ENCODE measurements around the gene ELOF1.
"Not testable (repeated sequence)": the region's sequence is repeated elsewhere in the genome, so short reads cannot be mapped to it uniquely, and the experiment has no call there.

The ELOF1 gene

DNA sequence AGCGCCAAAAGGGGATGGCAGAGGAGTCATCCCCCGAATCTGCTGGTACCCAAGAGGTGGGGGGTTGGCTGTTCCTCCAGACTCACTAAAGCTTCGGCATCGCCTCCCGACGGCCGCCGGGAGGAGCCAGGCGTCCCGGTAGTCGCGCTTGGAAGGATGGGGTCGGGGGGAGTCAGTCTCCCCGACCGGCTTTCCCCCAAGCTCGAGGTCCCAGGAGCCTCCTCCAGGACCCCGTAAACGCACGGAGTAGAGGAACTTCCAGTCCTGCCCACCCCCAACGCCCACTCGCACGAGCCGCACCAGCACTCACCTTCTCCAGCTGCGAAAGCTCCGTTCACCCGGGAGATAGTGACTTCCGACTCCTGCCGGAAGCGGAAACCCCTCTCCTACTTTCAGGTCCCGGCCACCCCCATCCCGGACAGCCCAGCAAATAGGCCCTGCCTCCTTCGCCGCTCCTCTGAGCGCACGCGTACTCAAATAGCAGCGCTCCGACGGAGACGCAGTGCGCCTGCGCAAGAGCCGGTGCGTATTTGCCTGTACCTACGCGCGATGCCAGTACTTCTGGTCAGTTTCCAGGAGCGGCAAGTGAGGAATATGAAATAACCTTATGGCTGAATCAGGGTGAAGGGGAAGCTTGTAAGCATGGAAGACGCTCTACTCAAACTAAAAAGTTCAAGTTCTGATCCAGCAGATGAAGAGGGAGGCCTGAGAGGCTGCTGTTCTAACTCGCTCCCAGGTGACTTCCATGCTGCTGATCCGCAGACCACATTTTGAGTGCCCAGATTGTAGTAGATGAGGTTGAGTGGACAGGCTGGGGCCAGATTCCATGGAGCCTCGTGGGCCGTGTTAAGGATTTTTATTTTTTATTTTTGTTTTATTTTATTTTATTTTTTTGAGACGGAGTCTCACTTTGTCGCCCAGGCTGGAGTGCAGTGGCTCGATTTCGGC lies at the start of gene ELOF1:
Gene ELOF1 (minus strand): TSS at position 350 of the 948 bp plus-strand sequence. CDS start 4,883 bp downstream, outside the sequence.
- peak; percentile 98 for DNase-seq

DNA sequence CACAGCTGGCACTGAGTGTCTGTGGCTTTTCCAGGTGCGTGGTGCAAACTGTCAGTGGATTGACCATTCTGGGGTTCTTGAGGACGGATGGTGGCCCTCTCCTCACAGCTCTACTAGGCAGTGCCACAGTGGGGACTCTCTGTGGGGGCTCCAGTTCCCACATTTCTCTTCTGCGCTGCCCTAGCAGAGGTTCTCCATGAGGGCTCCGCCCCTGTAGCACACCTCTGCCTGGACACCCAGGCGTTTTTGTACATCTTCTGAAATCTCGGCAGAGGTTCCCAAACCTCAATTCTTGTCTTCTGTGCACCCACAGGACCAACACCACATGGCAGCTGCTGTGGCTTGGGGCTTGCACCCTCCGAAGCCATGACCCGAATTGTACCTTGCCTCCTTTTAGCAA lies 47.5 kb upstream of the ELOF1 start:
- no peak for DNase-seq

DNA sequence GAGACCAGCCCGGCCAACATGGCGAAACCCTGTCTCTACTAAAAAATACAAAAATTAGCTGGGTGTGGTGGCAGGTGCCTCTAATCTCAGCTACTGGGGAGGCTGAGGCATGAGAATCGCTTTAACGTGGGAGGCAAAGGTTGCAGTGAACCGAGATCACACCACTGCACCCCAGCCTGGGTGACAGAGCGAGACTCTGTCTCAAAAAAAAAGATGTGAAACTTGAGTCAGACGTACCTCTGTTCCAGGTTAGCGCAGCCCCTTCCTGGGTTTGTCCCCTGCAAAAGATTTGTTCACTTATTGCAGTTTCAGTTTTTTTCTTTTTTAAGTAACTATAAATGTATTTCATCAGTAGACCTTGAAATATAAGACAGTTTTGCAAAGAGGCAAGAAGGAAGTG lies 40.7 kb upstream of the ELOF1 start:
- DNase-seq = not testable (repeated sequence)

DNA sequence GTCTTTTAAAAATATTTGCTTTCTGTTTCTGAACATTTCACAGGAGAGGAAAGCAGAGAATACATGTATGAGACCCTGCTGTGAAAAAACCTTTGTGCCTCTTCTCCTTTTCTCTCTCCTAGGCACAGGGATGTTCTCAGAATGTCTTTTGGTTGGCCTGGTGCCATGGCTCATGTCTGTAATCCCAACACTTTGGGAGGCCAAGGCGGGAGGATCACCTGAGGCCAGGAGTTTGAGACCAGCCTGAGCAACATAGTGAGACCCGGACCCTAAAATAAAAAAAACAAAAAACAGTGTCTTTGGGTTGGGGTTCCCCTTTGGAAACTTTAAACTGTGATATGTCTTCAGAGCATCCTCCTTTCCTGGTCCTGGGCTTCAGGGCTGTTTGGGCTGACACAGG lies 39.7 kb upstream of the ELOF1 start:
- DNase-seq = no peak

DNA sequence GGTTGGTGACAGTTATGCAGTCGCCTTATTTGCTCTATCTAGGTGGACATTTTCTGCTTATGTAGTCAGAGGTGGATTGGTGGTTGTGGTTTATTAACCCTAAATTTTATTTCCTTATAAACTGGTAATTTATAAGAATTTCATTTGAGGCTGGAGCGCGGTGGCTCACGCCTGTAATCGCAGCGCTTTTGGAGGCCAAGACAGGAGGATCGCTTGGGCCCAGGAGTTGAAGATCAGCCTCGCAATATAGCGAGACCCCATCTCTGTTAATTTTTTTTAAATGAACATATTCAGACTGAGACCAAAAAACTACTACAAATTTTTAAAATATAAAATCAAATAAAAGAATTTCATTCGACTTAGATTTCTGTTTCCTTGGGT lies 39.1 kb upstream of the ELOF1 start:
- DNase-seq = no peak

DNA sequence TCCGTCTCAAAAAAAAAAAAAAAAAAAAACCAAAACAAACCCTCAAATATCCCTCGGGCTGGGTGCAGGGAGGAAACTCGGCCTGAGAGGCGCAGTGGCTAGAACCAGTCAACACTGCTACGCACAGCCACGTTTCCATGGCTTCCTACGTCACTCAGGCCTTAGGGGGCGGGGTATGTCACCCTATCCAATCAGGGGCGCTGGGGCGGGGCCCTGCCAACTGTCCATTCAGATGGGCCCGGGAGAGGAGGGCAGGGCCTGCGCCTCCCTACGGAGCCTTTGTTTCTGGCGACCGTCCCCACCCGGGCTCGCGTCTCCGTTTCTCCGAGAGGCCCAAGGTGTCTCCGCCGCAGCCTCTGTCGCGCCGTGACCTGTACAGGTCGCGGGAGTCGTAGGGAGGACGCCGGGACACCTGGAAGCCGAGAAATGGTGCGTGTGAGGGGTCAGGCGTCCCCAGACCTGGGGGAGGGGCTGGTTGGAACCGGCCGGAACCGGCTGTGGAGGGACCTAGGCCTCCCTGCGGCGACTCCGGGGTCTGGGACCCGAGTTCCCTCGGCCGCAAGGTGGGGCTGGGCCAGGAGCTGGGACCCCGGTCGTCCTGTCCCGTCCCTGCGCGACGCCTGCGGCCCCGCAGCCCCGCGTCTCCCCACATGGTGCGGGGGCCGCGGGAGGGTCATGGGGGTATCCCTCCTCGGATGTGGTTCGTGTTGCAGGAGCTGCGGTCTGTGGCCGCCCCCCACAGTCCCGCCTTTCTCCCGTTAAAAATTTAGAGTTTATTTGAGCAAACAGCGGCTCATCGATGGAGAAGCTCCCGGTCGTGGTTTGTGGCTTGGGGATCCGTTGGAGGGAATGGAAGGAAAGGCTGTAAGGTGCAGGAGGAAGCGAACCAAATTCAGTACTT lies 38.4 kb upstream of the ELOF1 start, which contains the start of gene ZNF627:
Gene ZNF627 (plus strand): TSS at position 282 of the 901 bp plus-strand sequence. CDS start 145 bp downstream, at position 427.
- DNase-seq = peak; percentile 97 to 99

DNA sequence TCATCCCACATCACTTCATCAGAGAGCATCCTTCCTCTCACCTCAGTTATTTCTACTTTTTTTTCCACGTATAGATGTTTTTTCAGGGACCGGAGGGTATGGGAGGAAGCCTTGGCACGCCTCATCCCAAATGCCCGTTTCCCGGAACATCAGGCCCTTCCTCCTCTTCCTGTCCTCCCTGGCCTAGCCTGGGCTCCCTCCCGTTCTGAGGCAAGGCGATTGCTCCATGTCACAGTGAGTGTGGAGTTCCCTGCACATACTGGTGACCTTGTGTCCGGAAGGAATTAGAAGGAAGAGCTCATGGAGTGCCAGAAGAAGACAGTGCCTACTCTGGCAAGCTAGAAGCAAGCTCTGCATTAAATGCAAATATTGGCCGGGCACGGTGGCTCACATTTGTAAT lies 37.1 kb upstream of the ELOF1 start:
- no peak for DNase-seq

DNA sequence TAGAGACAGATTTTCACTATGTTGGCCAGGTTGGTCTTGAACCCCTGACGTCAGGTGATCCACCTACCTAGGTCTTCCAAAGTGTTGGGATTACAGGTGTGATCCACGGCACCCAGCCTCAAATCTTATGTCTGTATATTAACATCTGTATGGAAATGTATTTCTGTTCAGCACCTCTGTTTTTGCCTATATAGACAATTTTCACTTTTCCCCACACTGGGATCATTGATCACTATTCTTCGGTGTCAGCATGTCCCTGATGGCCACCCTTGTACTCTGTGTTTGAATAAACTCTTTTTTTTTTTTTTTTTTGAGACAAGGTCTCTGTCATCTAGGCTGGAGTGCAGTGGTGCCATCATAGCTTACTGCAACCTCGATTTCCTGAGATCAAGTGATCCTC lies 35.1 kb upstream of the ELOF1 start:
- DNase-seq = no peak

DNA sequence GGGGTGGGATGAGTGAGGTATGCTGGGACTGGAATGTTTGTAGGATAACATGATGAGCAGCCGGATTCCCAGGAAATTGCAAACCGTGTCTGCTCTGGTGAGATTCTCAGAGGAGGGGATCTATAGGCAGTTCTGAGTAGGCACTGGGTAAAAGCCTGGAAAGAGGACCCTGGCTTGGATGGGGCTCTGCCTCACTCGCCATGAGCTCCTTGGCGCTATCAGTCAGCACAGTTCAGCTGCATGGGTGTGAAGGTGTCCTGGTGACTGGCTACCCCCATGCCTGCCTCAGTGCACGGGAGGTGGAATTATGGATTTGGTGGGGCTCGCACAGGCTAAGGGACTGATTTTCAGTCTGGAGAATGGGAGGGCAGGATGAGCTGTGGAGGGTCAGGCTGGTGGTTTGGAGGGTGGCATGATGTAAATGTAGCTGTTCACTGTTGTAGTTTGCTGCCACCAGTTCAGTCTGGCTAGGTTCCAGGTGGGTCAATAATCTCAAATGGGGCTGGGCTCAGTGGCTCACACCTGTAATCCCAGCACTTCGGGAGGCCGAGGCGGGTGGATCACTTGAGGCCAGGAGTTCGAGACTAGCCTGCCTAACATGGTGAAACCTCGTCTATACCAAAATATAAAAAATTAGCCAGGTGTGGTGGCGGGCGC lies 29.1 kb upstream of the ELOF1 start:
- DNase-seq = peak in 1 of 2 experiments; percentile 53

DNA sequence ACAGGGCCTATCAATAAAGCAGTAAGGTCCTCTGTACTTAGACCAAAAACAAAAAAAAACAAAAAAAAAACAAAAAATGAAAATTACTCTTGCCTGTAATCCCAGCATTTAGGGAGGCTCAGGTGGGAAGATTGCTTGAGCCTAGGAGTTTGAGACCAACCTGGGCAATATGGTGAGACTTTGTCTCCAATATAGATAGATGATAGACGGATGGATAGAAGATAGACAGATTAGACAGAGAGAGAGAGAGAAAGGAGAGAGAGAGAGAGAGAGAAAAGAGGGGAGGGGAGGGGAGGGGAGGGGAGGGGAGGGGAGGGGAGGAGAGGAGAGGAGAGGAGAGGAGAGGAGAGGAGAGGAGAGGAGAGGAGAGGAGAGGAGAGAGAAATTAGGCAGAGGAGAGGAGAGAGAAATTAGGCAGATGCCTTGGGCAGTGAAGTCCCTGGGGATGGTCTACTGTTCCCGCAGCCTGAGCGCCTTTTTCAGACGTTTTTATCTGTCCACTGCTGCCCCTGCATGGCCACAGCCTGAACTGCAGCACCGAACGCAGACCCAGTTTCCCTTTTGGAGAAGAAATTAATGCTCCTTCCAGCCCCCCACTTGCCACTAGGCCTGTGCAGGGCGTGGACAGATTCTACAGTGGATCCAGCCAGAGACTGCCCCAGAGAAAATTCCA lies 28.4 kb upstream of the ELOF1 start:
- peak; percentile 59 to 60 for DNase-seq

DNA sequence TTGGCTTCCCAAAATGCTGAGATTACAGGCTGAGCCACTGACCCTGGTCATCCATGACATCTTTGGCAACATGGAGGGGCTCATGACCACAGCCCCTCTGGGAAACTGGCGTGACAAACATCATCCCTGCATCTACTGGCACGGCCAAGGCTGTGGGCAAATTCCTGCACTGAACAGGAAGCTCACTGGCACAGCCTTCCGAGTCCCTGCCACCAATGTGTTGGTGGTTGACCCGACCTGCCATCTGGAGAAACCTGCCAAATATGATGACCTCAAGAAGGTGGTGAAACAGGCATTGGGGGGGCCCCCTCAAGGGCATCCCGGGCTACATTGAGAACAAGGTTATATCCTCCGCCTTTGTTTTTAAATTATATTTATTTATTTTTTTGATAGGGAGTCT lies 27.3 kb upstream of the ELOF1 start:
- no peak for DNase-seq

DNA sequence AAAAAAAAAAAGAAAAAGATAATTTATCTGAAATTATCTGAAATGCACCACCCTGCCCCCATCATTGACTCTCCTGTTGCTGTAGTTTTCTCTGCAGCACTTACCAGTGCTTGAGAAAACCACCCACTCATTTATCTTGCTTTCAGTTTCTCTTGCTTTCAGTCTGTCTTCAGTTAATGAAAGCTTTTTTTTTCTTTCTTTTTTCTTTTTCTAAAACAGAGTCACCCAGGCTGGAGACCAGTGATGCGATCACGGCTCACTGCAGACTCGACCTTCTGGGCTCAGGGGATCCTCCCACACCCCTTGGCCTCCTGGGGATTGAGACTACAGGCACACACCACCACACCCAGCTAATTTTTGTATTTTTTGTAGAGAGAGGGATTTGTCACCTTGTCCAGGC lies 22.7 kb upstream of the ELOF1 start:
- DNase-seq = no peak

DNA sequence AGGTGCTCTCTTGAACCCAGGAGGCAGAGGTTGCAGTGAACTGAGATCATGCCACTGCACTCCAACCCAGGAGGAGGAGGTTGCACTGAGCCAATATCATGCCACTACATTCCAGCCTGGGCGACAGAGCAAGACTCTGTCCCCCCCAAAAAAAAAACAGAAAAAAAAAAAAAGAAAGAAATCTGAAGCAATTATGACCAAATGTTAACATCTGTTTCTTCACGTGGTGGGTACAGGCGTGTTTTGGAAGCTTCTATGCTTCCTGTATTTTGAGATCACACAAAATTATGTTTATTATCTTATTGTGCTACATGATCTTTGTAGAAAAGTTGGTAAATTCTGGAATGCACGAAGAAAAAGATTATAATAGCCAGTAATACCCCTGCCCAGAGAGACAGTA lies 21.1 kb upstream of the ELOF1 start:
- DNase-seq = no peak

DNA sequence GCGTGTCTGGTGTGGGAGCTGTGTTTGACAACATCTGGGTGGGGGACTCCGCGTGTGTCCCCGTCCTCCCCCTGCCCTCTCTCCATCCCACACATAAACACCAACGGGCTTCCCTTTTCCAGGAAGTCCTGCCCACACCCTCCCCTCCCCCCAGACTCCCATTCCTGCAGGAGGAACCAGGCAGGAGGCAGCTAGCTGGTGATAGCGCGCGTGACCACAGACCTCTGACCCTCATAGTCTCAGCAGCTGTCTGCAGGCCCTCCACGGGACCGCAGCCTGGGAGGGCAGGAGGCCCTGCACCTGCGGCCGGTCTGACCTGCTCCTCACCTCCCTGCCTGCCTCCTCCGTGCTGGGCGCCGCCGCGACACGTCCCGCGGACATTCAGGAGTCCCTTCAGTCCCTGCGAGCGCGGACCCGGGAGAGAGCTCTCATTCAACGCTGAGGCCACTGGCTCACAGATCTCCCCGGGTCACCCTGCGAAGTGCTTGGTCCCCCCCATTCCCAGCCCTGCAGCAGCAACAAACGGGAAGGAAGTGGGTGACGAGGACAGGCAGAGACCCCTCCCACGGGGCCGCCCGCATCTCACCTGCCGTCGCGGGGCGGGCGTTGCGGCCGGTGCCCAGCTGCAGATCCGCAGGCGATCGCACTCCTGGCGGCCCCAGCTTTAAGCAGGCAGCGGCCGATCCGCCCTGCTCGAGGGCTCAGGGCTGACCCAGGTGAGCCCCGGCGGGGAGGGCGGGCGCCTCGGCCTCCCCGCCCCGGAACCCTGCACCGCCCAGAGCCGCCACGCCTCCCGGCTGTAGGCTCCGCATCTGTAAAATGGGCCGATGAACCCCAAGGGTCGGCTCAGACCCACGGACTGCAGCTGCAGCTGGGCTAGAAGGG lies 19.5 kb upstream of the ELOF1 start:
- peak in 1 of 2 experiments; percentile 35 for DNase-seq

DNA sequence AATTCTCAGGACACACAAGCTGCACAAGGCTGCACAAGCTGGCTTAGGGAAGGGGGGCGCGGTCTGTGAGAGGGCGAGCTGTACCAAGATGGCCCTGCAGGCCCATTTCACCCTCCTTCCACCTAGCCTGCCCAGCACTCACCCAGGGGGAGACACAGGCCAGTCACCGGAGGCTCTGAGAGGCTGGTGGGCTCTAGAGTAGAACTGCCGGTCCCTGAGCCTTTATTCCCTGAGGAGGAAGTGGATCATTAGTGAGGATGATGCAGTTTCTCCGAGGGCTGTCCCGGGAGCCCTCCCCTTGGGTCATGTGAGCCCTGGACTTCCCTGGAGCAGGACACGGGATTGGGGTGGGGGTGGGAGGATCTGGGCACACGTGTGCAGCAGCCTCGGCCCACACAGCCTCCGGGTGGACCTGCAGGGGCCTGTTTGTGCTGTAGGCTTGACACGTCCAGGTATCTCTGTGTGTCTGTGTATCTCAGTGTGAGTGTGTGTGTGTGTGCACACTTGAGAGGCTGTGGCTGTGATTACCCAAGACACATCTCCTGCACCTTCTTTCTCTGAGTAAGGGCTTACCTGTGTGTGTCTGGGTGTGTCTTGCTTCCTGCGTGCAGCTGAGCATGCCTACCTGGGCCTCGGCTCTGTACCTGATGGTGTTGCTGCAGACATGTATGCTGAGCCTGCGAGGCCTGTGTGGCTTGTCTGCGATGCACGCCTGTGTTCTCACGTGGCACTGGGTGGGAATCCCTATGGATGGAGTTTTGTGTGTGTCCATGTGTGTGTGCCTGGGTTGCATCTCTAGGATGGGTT lies 18.6 kb upstream of the ELOF1 start, which contains the start of gene ACP5:
Gene ACP5 (minus strand): TSS at position 195 of the 807 bp plus-strand sequence. CDS start 328 bp downstream, outside the sequence.
- no peak for DNase-seq

DNA sequence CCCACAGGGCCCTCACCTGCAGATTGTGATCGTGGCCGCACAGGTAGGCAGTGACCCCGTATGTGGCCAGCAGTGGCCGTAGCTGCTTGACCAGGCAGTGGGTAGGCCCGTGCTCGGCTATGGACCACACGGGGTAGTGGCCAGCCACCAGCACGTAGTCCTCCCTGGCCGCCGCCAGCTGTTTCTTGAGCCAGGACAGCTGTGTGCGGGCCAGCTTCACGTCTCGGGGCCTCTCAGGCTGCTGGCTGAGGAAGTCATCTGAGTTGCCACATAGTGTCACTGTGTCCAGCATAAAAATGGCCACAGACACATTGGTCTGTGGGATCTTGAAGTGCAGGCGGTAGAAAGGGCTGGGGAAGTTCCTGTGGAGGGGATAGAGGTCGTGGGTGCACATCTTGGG lies 17.2 kb upstream of the ELOF1 start:
- no peak for DNase-seq

DNA sequence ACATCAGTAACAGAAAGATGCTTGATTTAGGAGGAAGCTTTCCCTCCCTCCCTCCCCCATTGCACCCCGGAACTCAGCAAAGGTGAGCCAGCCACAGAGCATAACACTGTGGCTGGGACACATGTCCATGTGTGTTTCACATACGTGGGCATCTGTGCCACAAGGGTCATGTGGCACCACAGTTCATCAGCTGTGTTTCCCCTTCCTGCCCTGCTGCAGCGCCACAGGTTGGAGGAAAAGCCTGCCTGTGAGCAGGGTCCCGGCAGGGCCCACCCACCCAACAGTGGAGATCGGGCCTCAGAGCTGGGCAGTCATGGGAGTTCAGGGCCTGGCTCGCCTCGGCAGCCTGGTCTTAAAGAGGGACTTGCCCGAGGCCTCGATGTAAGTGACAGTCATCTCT lies 15.7 kb upstream of the ELOF1 start:
- no peak for DNase-seq

DNA sequence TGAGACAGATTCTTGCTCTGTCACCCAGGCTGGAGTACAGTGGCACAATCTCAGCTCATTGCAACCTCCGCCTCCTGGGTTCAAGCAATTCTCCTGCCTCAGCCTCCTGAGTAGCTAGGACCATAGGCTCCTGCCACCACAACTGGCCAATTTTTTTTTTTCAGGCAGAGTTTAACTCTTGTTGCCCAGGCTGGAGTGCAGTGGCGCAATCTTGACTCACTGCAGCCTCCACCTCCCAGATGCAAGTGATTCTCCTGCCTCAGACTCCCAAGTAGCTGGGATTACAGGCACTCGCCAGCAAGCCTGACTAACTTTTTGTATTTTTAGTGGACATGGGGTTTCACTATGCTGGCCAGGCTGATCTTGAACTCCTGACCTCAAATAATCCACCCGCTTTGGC lies 14.7 kb upstream of the ELOF1 start:
- not testable (repeated sequence) for DNase-seq

DNA sequence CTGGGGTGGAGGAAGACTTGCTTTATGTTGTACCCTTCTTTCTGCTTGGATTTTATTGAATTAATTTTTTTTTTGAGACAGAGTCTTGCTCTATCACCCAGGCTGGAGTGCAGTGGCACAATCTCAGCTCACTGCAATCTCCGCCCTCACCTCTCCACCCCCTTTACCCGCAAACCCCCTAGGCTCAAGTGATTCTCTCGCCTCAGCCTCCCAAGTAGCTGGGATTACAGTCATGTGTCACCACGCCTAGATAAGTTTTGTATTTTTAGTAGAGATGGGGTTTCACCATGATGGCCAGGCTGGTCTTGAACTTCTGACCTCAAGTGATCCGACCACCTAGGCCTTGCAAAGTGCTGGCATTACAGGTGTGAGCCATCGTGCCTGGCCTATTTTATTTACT lies 14.3 kb upstream of the ELOF1 start:
- DNase-seq = not testable (repeated sequence)

DNA sequence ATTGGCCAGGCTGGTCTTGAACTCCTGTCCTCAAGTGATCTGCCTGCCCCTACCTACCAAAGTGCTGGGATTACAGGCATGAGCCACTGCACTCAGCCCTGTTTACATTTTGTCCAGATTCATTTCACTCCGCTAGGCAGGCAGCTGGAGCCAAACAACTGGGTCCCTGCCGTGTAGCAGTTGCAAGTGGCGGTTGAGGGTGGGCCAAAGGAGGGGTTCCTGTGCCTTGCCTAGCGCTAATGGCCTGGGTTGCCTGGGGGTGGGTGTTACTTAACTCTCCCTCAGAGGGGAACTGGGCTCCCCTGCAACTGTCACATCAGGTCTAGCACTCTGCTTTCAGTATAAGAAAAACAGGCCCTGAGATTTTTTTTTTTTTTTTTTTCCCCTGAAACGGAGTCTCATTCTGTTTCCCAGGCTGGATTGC lies 11.0 kb upstream of the ELOF1 start:
- DNase-seq = no peak
